CD4-positive, alpha-beta T cell treated with Interleukin-17A for 4 hours (primary cell): ENCODE results near the gene CMTM8.

ENCODE experiments used
- DNase-seq: peaks from one replicate; pipeline ENCODE4 v3.0.0-alpha.2; 2020; ENCODE audit warnings: mixed read lengths

CMTM8 gene

DNA sequence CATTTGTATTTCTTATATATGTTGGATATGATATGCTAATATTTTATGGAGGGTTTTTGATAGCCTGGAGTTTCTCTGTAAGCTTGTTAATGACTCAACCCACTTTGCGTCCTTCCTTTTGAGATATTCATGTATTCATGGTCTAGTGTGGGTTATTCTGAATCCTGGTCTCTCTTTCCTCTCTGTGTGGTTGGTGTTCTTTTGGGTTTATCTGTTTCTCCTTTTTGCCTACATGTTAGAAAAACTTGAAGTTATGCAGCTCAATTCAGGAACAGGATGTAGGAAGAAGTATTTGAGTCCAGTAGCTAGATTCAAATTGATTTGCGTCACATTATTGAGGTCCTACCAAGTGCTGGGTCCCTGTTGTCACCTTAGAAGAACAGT lies 181.3 kb downstream of the CMTM8 start:
- DNase-seq = no peak
